ENCODE results near the gene SPAG9.
"Not testable (repeated sequence)": the region's sequence is repeated elsewhere in the genome, so short reads cannot be mapped to it uniquely, and the experiment has no call there.

Gene SPAG9

DNA sequence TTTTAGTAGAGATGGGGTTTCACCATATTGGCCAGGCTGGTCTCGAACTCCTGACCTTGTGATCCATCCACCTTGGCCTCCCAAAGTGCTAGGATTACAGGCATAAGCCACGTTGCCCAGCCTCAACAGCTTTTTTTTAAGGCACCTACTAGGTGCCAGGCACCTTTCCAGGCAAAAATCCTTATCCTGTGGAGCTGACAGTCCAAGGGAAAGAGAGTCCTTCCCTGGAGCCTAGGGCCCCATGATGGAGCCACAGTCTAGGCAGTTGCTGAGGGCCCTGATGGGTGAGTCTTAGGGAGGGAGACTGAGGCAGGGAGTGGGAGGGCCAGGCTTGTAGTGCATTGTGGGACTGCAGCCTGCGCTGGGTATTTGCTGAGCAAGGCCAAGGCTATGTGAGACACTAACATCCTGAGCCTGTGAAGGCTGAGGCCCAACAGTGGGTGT, 174.9 kb downstream of the SPAG9 start:
- no peak for DNase-seq (ENCODE audit: extremely low read depth in 1 of 2, low read depth in 1 of 2)

DNA sequence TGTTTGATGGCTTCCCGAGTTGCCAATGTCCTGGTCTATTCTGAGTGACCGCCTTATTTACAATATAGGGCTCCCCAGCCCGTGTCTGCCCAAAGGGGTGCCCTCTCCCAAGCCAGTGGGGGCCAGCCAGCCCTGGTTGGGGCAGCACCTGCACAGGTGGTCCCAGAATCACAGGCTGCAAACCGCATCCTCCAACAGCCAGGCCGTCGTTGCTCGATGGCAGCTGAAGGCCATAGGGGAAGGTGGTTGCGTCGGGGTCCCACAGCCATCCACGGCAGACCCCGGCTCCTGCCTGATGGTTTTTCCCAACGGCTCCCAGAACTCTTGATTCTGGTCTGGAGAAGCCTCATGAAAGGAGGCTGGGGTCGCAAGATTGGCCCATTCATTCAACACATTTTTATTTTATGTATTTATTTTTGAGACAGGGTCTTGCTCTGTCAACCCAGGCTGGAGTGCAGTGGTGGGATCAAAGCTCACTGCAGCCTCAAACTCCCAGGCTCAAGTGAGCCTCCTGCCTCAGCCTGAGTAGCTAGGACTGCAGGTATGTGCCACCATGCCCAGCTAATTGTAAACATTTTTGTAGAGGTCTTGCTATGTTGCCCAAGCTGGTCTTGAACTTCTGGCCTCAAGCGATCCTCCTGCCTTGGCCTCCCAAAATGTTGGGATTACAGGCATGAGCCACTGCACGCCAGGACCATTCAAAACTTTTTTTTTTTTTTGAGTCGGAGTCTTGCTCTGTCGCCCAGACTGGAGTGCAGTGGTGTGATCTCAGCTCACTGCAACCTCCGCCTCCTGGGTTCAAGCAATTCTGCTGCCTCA, 175.6 kb downstream of the SPAG9 start:
- DNase-seq (ENCODE audit: extremely low read depth in 1 of 2, low read depth in 1 of 2) = no peak

DNA sequence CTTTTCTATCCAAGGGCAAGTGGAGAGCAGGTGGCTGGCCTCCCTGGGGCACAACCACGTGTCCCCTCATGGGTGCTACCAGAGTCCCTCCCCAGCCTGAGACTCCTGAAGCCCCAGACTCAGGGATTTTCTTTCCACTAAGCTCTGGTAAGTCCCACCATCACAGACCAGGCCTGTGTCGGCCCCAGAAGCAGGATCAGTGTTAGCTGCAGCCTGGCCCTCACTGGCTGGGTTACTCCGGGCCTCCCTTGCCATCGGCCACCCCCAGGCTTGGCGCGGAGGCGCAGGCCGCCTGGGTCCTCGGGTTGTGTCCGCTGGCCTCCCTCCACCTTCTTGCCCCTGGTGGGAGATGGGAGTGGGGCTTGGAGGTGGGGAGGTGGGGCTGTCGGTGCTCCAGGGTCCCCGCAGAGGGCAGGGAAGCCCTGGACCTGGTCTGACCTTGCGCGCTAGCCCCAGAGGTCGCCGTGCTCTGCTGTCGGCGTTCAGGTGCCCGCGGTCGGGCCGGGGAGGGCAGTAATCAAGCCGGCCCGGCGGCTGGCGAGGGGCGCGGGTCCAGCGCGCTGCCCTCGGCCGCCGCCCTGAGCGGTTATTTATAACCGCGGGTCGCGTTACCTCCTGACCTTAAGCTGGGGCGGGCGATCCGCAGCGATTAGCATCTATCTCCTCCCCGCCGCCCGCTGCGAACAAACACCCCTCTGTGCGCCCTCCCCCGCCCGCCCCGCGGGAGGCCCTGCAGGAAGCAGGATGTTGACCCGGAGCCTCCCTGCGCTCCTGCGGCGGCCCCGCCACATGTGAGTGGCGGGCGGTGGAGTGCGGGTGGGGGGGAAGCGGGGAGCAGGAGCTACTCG, 176.4 kb downstream of the SPAG9 start:
- DNase-seq (ENCODE audit: extremely low read depth in 1 of 2, low read depth in 1 of 2) = peak; percentile 30 to 61

DNA sequence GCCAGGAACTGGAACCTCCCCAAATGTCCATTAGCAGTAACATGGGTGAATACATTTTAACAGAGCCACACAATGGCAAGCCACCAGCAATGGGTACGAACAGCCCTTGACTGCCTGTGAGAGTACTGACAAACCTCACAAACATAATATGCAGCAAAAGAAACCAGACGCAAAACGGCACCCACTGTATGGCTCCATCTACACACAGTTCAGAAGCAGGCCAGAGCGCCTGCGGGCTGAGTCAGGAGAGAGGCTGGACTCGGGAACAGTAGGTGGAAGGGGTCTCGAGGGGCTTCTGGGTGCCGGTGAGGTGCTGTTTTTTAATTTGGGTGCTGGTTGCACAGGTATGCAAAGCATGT, 177.1 kb downstream of the SPAG9 start:
- DNase-seq (ENCODE audit: extremely low read depth in 1 of 2, low read depth in 1 of 2) = no peak

DNA sequence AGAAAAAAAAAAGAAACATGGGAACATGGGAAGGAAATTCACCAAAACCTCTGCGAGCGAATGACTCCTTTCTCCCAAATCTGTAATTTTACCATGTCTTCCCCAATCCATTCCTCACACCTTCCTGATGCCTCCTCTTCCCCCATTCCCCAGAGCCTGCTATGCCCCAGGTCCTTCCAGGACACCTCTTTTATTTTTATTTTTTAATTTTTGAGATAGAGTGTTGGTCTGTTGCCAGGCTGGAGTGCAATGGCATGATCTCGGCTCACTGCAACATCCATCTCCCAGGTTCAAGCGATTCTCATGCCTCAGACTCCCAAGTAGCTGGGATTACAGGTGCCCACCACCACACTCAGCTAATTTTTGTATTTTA, 179.0 kb downstream of the SPAG9 start:
- DNase-seq (ENCODE audit: extremely low read depth in 1 of 2, low read depth in 1 of 2) = not testable (repeated sequence)

DNA sequence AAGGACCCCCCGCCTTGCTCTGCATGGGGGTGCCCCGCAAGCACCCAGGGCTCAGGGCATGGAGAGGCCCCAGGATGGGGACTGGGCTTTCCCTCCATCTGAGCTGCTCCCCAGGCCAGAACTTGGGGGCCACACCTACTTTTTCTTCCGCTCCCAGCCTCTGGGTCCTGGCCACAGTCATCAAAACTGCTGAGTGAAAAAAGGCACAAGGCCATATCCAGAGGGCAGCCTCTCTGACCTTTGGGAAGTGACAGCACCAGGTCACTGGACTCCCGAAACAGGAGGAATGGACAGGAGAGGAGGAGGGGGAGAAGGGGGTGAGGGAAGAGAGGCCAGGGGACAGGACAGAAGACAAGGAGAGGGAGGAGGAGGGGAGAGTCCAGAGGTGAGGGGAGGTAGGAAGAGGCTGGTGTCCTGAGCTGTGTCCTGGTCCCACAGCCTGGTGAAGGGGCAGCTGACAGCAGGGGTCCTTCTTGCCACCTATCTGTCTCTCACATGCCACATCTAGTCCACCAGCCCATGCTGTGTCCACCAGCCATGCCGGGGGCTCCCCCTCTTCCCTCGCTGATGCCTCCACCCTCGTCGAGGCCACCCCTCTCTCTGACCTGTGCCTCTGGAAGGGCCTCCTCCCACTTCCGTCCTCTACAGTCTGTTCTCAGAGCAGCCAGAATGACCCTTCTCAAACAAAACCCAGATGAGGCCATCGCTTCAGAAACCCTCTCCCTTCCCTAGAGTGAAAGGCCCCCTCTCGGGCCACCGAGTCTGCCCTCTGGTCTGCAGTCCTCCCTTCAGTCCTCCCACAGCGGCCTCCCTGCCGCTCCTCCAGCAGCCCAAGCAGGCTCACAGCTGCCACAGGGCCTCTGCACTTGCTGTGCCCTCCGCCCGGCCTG, 180.6 kb downstream of the SPAG9 start:
- DNase-seq (ENCODE audit: extremely low read depth in 1 of 2, low read depth in 1 of 2) = no peak

DNA sequence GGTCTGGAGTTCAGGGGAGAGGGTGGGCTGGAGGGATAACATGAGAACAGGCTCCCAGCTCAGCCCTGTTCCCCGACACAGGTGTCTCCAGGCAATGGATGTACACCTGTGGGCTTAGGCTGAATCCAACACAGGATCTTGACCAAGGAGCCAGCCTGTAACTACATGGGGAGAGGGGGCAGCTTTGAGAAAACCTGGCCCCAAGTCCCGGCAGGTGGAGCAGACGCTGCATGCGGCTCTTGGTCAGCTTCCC, 181.2 kb downstream of the SPAG9 start:
- DNase-seq (ENCODE audit: extremely low read depth in 1 of 2, low read depth in 1 of 2) = no peak

DNA sequence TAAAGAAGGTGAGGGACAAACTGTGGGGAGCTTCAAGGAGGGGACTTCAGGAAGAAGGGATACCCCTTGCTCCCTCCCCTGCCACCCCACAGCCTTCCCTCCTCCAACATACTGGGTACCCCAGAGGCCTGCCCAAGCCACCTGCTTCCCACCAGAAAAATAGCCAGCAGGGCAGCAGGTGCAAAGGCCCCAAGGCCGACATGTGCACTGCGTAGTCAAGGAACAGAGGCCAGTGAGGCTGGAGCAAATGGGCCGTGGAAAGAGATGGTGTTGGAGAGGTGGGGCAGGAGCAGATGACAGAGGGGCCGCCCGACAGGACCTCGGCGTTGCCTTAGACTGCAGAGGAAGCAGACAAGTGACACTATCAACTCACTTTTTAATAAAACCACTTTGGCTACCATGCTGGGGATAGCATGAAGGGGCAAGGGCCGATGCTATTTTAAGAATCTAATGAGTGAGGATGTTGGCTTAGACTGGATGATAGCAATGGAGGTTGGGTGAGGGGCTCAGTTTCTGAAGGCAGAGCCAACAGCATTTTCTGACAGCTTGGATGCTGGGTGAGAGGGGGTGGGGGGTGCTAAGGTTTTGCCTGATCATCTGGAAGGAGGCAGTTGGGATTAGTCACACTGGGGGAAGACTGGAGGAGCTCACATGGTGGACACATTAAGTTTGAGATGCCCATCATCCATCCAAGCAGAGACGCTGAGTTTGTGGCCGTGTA, 181.7 kb downstream of the SPAG9 start:
- no peak for DNase-seq (ENCODE audit: extremely low read depth in 1 of 2, low read depth in 1 of 2)

DNA sequence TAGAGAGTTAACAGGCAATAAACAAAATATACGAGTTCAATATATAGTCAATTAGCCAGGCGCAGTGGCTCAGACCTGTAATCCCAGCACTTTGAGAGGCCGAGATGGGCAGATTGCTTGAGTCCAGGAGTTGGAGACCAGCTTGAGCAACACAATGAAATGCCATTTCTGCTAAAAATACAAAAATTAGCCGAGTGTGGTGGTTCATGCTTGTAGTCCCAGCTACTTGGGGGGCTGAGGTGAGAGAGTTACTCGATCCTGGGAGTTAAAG, 184.7 kb downstream of the SPAG9 start:
- no peak for DNase-seq (ENCODE audit: extremely low read depth in 1 of 2, low read depth in 1 of 2)

DNA sequence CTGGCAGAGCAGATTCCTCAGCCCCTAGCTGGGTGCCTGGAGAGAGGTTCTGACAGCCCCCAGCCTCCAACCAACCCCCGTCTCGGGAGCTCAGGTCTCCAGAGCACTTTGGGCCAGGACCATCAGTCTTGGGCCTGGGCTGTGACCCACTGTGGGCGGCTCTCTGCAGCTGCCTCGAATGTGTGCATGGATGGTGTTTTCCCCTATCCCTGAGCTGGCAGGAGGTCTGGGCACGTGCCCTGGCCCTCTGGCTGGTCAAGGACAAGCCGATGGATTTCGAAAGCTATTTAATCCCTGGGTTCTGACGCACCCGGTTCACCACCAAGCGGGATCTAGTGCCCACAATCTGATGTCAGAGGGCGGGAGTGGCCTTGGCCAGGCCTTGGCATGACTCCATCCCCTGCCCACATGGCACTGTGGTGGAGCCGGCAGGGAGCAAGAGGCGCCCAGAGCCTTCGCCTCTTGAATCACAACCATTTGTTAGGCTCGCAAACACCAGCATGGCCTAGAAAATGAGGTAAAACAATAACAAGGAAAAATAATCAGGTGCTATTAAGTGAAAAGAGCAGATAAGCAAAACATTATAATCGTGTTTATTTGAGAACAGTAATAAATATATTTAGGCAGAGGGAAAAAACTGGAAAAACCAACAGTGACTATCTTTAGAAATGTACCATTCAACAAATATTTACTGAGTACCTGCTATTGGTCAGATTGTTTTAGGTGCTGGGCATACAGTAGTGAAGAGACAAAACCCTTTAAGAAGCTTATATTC, 185.3 kb downstream of the SPAG9 start:
- no peak for DNase-seq (ENCODE audit: extremely low read depth in 1 of 2, low read depth in 1 of 2)

DNA sequence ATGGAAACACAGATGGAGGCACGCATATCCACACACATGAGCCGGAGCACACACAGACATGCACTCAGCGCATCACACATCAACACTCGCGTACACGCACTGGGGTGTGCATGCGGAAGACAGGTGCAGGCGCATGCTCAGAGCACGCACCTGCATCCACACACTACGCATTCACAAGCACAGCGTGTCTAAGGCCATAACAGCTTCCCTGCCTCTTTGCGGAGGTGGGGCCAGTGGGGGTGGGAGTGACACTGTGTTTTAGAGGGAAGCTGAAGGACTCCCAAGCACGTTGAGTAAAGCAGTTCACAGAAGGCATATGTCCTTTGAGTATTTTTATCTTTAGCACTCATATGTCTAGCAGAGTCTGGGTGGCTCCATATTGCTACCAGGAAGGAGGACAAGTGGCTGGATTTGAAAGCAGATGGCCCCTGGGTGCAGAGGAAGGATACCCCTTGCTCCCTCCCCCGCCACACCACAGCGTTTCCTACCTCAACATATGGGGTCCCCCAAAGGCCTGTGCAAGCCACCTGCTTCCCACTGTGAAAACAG, 185.9 kb downstream of the SPAG9 start:
- no peak for DNase-seq (ENCODE audit: extremely low read depth in 1 of 2, low read depth in 1 of 2)

DNA sequence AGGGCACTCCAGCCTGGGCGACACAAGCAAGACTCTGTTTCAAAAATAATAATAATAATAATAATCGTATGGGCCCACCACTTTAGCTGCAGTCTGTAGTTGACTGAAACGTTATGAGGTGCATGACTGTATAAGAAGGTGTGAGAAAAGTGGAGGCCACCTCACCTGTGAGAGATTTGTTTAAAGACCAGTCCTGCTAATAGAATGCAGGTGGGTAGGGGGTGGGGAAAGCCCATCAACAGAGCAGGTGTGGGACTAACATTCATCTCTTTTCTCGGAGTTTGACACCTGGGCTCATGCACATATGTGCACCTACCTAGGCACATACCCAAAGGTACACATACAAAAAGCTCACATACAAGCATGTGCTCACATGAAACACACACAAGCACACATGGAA, 186.5 kb downstream of the SPAG9 start:
- DNase-seq (ENCODE audit: extremely low read depth in 1 of 2, low read depth in 1 of 2) = no peak

DNA sequence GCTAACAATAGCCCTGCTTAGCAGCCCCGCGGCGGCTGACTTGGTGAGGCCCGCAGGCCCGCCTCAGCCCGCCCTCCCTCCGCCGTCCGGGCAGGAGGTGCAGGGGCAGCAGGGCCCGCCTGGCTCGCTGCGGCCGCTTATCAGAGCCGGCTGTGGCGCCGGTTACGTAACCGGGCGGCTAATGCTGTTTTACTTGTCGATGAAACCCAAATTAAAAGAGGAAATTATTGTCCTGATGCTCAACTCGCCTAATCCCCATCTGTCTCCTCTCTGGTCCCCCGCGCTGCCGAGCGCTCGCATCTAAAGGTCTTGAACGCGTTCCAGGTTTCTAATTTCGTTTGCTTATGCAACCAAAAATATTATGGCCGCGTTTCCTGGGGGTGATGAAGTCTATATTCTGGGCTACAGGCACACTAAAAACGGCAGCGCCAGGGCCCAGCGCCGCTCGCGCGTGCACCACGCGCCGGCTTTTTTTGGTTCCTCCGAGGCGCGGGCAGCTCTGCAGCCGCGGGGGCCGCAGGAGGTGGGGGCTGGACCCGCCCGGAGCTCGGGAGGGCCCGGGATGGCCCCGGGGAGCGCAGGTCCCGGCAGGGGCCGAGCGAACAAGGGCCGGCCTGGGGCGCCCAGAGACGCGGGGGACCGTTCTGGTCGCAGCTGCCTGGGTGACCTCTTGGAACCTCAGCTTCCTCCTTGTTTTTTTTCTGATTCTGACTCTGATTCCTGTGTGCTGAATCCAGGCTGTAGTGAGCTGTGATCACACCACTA, 189.3 kb downstream of the SPAG9 start:
- DNase-seq (ENCODE audit: extremely low read depth in 1 of 2, low read depth in 1 of 2) = peak in 1 of 2 donors; percentile 25

DNA sequence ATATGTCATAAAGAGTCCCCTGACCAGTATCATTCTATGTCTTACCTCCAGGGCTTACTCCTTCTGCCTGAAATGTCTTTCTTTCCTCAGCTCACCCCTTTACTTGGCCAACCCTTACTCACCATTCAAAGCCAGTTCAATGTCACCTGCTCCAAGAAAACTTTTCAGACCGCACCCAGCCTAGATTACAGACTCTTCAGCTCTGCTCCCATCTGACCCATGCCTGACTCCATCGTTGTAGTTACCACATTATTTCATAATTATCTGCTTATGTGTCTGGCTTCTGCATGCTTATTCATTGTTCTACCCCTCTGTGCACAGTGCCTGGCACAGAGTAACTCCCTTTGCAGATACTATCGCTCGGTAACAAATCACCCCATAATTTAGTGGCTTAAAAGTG, 192.0 kb downstream of the SPAG9 start:
- DNase-seq (ENCODE audit: extremely low read depth in 1 of 2, low read depth in 1 of 2) = no peak

DNA sequence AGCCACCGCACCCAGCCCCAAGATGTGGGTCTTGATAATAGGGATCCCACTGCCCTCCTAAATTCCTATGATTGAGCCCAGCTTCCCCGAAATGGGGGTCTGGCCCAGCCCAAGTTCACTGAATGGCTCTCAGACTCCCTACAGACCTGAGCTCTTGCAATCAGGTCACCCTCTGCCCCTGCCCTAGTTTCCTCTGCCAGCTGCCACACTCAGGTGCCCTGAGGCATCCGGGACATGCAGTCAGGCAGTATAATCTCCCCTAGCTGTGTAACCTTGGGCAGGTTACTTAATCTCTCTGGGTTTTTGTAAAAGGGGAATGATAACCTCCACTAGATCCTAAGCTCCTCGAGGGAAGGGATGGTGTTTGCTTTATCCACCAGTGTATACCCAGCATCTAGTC, 193.4 kb downstream of the SPAG9 start:
- no peak for DNase-seq (ENCODE audit: extremely low read depth in 1 of 2, low read depth in 1 of 2)

DNA sequence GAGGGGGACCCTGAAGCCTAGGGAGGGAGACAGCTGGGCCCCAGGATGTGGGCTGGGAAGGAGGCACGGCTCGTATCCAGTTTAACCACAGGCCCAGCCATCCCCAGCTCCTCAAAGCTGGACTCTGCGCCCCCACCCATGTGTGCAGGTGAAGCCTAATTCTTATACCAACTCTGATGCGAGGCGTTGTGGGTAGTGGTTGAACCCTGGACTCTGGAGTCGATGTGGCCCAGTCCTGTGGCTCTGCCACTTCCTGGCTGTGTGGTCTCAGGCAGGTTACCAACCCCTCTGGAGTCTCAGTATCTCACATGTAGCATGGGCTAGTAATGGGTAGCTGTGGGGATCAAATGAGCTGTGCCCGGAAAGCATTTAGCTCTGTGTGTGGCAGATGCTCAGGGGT, 194.1 kb downstream of the SPAG9 start:
- no peak for DNase-seq (ENCODE audit: extremely low read depth in 1 of 2, low read depth in 1 of 2)

DNA sequence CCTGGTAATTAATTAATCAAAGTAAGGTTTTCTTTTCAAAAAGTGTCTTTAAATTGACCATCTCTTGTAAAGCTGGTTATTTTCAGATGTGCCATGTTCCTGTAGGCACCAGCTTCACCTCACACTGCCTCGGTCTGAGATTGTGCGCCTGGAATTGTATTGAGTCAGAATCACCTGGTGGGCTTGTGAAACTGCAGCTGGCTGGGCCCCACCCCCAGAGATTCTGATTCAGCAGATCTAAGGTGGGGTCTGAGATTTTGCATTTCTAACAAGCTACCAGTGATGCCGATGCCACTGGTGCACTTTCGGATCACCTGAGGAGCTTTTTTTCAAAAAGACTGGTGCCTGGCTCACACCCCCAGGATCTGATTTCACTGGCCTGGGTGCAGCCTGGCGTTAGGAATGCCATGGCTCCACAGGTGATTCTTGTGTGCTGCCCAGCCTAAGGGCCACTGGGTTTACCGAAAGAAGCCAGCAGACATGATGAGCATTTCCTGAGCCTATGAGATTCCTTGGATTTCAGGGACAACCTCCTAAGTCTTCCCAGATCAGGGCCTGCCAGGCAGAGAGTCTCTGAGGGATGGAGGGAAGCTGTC, 195.3 kb downstream of the SPAG9 start:
- no peak for DNase-seq (ENCODE audit: extremely low read depth in 1 of 2, low read depth in 1 of 2)

DNA sequence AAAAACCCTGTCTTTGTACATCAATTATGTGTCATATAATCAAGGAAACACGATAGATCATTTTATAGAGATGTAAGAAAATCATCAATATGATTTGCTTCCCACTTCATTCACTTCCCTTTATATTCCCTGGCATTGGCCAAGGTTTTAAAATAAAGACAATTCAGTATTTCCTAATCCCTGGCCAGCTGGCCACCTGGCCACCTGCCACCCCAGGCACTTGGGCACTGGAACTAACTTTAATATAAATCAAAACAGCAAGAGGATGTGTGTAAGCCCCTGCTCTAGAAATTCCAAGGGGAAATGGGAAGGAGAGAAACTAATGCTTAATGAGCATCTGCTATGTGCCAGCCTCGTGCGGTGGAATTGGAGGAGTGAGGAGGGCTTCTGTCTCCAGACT, 195.9 kb downstream of the SPAG9 start:
- DNase-seq (ENCODE audit: extremely low read depth in 1 of 2, low read depth in 1 of 2) = no peak

DNA sequence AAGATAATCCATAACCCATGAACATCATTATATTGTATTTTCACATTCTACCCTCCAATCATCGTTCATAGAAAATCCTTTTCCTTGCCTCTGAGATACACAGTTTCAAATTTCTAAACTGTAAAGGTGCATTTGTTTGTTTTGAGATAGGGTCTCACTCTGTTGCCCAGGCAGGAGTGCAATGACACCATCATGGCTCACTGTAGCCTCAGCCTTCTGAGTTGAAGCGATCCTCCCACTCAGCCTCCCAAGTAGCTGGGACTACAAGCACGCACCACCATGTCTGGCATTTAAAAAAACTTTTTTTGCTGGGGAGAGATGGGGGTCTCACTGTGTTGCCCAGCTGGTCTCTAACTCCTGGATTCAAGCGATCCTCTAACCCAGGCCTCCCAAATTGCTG, 196.4 kb downstream of the SPAG9 start:
- no peak for DNase-seq (ENCODE audit: extremely low read depth in 1 of 2, low read depth in 1 of 2)

Data from activated CD8-positive, alpha-beta memory T cell treated with anti-CD3 and anti-CD28 coated beads for 1 hour (primary cell).